Purkinje cell (primary cell): ENCODE data around the gene SUPT5H. TPM values are rescaled to one million over a fixed set of nuclear protein-coding genes. Genes with fewer than 3 reads are reported as not detected.

ENCODE experiments used
- polyA plus RNA-seq: library from polyadenylated mRNA; unstranded; fragments of >200 nt; fragmentation: Nextera tagmentation; gene quantifications from 2 replicates; pipeline ENCODE4 v1.2.1, GENCODE V29; 2014

Gene SUPT5H
- polyA plus RNA-seq = 60.5 and 76.2 TPM in 2 replicates

GRCh38 chr19:39445196-39446111 lies at the start of gene SUPT5H:
TSS of gene SUPT5H (plus strand) at chr19:39445582. CDS start at chr19:39445891, 309 bp downstream.

GRCh38 chr19:39406656-39407409 lies 38.5 kb upstream of the SUPT5H start, which contains the start of gene ZFP36:
TSS of gene ZFP36 (plus strand) at chr19:39406847. CDS start at chr19:39406905, 58 bp downstream.

GRCh38 chr19:39412100-39412866 lies 33.1 kb upstream of the SUPT5H start, which contains the start of gene PLEKHG2:
TSS of gene PLEKHG2 (plus strand) at chr19:39412669. CDS start at chr19:39414087, 1,418 bp downstream.

GRCh38 chr19:39435499-39436349 lies 9.7 kb upstream of the SUPT5H start, which contains the start of gene RPS16:
TSS of gene RPS16 (minus strand) at chr19:39435949. CDS start at chr19:39435895, 54 bp downstream.

GRCh38 chr19:39480337-39481228 lies 35.2 kb downstream of the SUPT5H start, which contains the start of gene TIMM50:
TSS of gene TIMM50 (plus strand) at chr19:39480838. CDS start at chr19:39480854, 16 bp downstream.

GRCh38 chr19:39498798-39499642 lies 53.6 kb downstream of the SUPT5H start, which contains the start of gene DLL3:
TSS of gene DLL3 (plus strand) at chr19:39498947. CDS start at chr19:39498975, 28 bp downstream.

GRCh38 chr19:39514840-39515550 lies 69.6 kb downstream of the SUPT5H start, which contains the start of gene SELENOV:
TSS of gene SELENOV (plus strand) at chr19:39515139. CDS start at chr19:39515213, 74 bp downstream.

Other genes with a start within 250 kb of the SUPT5H start
- 0.20 TPM in 1 of 2 replicates, not detected in the other for gene NCCRP1, start 248.6 kb upstream of the SUPT5H start, polyA plus RNA-seq
- not detected in 2 replicates for gene SYCN, start 241.3 kb upstream of the SUPT5H start, polyA plus RNA-seq
- 0.81 TPM in 1 of 2 replicates, not detected in the other for gene IFNL3, start 200.6 kb upstream of the SUPT5H start, polyA plus RNA-seq
- not detected in 2 replicates for gene IFNL4, start 196.7 kb upstream of the SUPT5H start, polyA plus RNA-seq
- not detected in 2 replicates for gene IFNL2, start 177.2 kb upstream of the SUPT5H start, polyA plus RNA-seq
- not detected in 2 replicates for gene IFNL1, start 149.2 kb upstream of the SUPT5H start, polyA plus RNA-seq
- 1.6 and 2.0 TPM in 2 replicates for gene LRFN1, start 124.7 kb upstream of the SUPT5H start, polyA plus RNA-seq
- 17.9 and 20.4 TPM in 2 replicates for gene GMFG, start 109.5 kb upstream of the SUPT5H start, polyA plus RNA-seq
- gene SAMD4B, start 103.2 kb upstream of the SUPT5H start, polyA plus RNA-seq = 3.5 and 3.9 TPM in 2 replicates
- 4.5 and 13.7 TPM in 2 replicates for gene PAF1, start 54.5 kb upstream of the SUPT5H start, polyA plus RNA-seq
- gene MED29, start 54.2 kb upstream of the SUPT5H start, polyA plus RNA-seq = 8.5 and 17.3 TPM in 2 replicates
- 0.92 and 2.1 TPM in 2 replicates for gene ZFP36, start 38.7 kb upstream of the SUPT5H start, polyA plus RNA-seq
- gene PLEKHG2, start 32.9 kb upstream of the SUPT5H start, polyA plus RNA-seq = not detected in 2 replicates
- gene RPS16, start 9.6 kb upstream of the SUPT5H start, polyA plus RNA-seq = 356 and 405 TPM in 2 replicates
- gene TIMM50, start 35.3 kb downstream of the SUPT5H start, polyA plus RNA-seq = 62.3 and 76.3 TPM in 2 replicates
- 2.1 and 4.1 TPM in 2 replicates for gene DLL3, start 53.4 kb downstream of the SUPT5H start, polyA plus RNA-seq
- not detected in 2 replicates for gene SELENOV, start 69.6 kb downstream of the SUPT5H start, polyA plus RNA-seq
- gene EID2B, start 87.3 kb downstream of the SUPT5H start, polyA plus RNA-seq = 6.9 and 17.5 TPM in 2 replicates
- gene EID2, start 94.6 kb downstream of the SUPT5H start, polyA plus RNA-seq = 20.5 and 35.6 TPM in 2 replicates
- gene LGALS13, start 156.9 kb downstream of the SUPT5H start, polyA plus RNA-seq = 1.0 and 5.9 TPM in 2 replicates
- not detected in 2 replicates for gene LGALS16, start 210.3 kb downstream of the SUPT5H start, polyA plus RNA-seq